Endothelial cell of hepatic sinusoid (primary cell): ENCODE measurements around the gene HDGFL3.
"Not testable (repeated sequence)": the region's sequence is repeated elsewhere in the genome, so short reads cannot be mapped to it uniquely, and the experiment has no call there.

ENCODE experiments used
- in situ Hi-C: cut with HindIII; loops from 2 replicates; pipeline ENCODE4 v1.10.0; 2017; ENCODE audit warnings: low sequenced_read_pairs

HDGFL3 gene

GRCh38 chr15:83207660-83208366, at the start of gene HDGFL3:
Gene HDGFL3 (minus strand): TSS chr15:83207823. CDS start chr15:83207414, 409 bp downstream.
- in situ Hi-C loops, result no loop called here

- in situ Hi-C loops, result loop anchor here (25.0 kb wide), 1 partner anchor 312 kb away; no protein-coding TSS in a partner anchor
Observed at GRCh38 chr15:83250781-83251180, 43.2 kb upstream of the HDGFL3 start.

GRCh38 chr15:83249030-83249343, 41.4 kb upstream of the HDGFL3 start:
- in situ Hi-C loops, result no loop called here

- in situ Hi-C loops, result no loop called here
Observed at GRCh38 chr15:83248151-83249029, 40.8 kb upstream of the HDGFL3 start.

GRCh38 chr15:83243634-83244033, 36.0 kb upstream of the HDGFL3 start:
- in situ Hi-C loops, result no loop called here

- in situ Hi-C loops, result no loop called here
Observed at GRCh38 chr15:83230242-83230641, 22.6 kb upstream of the HDGFL3 start.

- in situ Hi-C loops, result no loop called here
Observed at GRCh38 chr15:83225449-83225848, 17.8 kb upstream of the HDGFL3 start.

GRCh38 chr15:83221781-83222180, 14.2 kb upstream of the HDGFL3 start:
- in situ Hi-C loops, result not testable (repeated sequence)

- in situ Hi-C loops, result no loop called here
Observed at GRCh38 chr15:83219026-83219425, 11.4 kb upstream of the HDGFL3 start.

- in situ Hi-C loops, result no loop called here
Observed at GRCh38 chr15:83215306-83215705, 7.7 kb upstream of the HDGFL3 start.

- in situ Hi-C loops, result no loop called here
Observed at GRCh38 chr15:83210619-83211018, 3.0 kb upstream of the HDGFL3 start.

GRCh38 chr15:83209333-83209732, 1.7 kb upstream of the HDGFL3 start:
- in situ Hi-C loops, result no loop called here

GRCh38 chr15:83208367-83208661, 691 bp upstream of the HDGFL3 start:
- in situ Hi-C loops, result no loop called here

GRCh38 chr15:83207009-83207659, 489 bp downstream of the HDGFL3 start:
- in situ Hi-C loops, result no loop called here

- in situ Hi-C loops, result no loop called here
Observed at GRCh38 chr15:83206526-83207008, 1.1 kb downstream of the HDGFL3 start.

GRCh38 chr15:83205725-83206324, 1.8 kb downstream of the HDGFL3 start:
- in situ Hi-C loops, result no loop called here

- in situ Hi-C loops, result no loop called here
Observed at GRCh38 chr15:83204697-83205096, 2.9 kb downstream of the HDGFL3 start.

- in situ Hi-C loops, result no loop called here
Observed at GRCh38 chr15:83203543-83203942, 4.1 kb downstream of the HDGFL3 start.

- in situ Hi-C loops, result no loop called here
Observed at GRCh38 chr15:83200589-83200988, 7.0 kb downstream of the HDGFL3 start.

- in situ Hi-C loops, result no loop called here
Observed at GRCh38 chr15:83200162-83200561, 7.5 kb downstream of the HDGFL3 start.

GRCh38 chr15:83199288-83199687, 8.3 kb downstream of the HDGFL3 start:
- in situ Hi-C loops, result loop anchor here (25.0 kb wide), 1 partner anchor 662 kb away; the partner anchor contains the start of gene RPS17
